ENCODE measurements around the gene NEK1. TPM values are rescaled to one million over a fixed set of nuclear protein-coding genes. Genes with fewer than 3 reads are reported as not detected.
A peak's percentile ranks its signal among the peaks of the same experiment; 100 is the strongest.

NEK1 gene
- polyA plus RNA-seq, 1 donor from 2014 or later: 8.2 TPM

DNA sequence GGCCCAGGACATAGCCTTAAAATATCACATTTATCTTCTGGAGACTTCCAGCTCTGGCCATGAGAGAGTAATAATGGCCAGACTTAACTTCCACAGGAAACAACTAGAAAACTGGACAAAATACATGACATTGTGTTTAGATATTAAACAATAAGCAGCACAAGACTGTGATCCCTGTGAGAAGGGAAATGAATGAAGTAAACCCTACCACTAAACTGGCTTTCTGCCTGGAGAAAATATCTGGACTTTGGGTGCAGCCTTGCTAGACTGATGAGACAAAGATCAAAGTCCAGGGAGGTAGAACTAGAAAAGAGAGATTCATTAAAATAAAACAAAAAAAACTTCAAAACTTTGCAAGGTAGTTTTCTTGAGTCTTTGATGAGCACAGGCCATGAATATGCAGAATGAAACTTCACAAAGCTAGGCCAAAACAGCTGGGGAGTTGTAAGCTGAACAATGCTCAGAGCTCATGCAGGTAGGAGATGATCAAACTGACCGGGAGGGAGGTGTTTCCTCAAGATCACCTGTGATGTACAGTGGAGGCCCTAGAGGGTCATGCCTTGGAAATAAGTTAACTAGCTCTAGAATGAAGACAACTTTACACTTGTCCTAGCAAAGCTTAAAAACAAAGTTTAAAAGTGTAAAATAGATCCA, 194.6 kb downstream of the NEK1 start:
- H3K4me3 Mint-ChIP-seq: no peak overlapping the region
- peaks cover 0 to 2% (median 0%) of the 10 kb centered on the region in 3 donors for H3K4me1 Mint-ChIP-seq
- H3K27me3 Mint-ChIP-seq: no peaks in the 10 kb centered on the region
- H3K9me3 Mint-ChIP-seq: no peaks in the 10 kb centered on the region
- peaks cover 21% of the 10 kb centered on the region for H3K36me3 Mint-ChIP-seq
- H3K27ac Mint-ChIP-seq: no peak overlapping the region

DNA sequence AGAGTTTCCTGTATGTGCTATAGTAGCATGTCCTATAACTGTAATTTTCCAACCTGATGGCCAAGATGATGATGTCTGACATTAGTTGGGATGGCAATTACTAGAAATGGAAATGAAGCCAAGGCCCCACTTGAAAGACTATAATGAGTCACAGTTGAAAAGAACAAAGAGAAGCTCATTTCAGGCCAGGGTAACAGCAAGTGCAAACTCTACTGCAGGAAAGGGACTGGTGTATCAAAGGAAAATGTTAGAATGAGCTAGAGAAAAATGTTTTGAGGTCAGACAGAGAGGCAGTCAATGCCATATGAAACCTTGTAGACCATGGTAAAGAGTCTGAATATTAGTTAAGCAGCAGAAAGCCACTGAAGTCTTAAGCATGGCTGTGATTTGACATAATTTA, 195.4 kb downstream of the NEK1 start:
- H3K9me3 Mint-ChIP-seq: no peaks in the 10 kb centered on the region
- peak overlapping the region in 1 of 3 donors; percentile 52 for H3K27ac Mint-ChIP-seq
- H3K27me3 Mint-ChIP-seq: no peaks in the 10 kb centered on the region
- H3K4me1 Mint-ChIP-seq: peaks cover 0 to 2% (median 0%) of the 10 kb centered on the region in 3 donors
- H3K4me3 Mint-ChIP-seq: no peak overlapping the region
- H3K36me3 Mint-ChIP-seq: peaks cover 17% of the 10 kb centered on the region

DNA sequence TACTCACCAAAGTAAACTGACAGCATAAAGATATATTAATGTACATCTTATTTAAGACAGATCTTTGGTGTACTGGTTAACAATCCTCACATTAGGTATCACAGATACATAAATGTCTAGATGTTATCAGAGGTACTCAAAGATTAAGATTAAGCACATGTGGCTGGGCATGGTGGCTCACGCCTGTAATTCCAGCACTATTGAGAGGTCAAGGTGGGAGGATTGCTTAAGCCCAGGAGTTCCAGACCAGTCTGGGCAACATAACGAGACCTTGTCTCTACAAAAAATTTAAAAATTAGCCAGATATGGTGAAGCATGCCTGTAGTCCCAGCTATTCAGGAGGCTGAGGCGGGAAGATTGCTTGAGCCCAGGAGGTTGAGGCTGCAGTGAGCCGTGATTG, 195.9 kb downstream of the NEK1 start:
- Mint-ChIP-seq H3K4me3 (no peak overlapping the region), H3K27ac (no peak overlapping the region), H3K27me3 (no peaks in the 10 kb centered on the region), H3K4me1 (peaks cover 0 to 2% (median 0%) of the 10 kb centered on the region in 3 donors), H3K9me3 (no peaks in the 10 kb centered on the region), H3K36me3 (peaks cover 14% of the 10 kb centered on the region)

DNA sequence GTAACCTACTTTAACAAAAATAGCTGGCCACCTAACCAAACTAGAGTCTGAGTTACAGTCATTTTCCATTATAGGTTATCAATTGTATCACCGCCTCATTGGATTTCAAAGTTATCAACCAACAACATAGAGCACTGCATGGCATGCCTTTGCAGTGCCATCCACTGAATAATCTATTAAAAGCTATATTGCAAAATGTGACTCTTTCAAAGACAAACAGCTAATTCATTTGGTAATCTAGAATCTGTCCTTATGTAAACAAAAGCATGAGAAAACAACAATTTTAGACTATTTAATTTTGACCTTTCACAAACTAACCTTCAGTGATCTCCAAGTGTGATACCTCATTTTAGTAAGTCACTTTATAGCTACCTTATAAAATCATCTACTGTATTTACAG, 197.5 kb downstream of the NEK1 start:
- Mint-ChIP-seq H3K4me3 (no peak overlapping the region), H3K36me3 (peaks cover 8% of the 10 kb centered on the region), H3K9me3 (no peaks in the 10 kb centered on the region), H3K27me3 (no peaks in the 10 kb centered on the region), H3K4me1 (peaks cover 4 to 7% (median 7%) of the 10 kb centered on the region in 3 donors), H3K27ac (no peak overlapping the region)

DNA sequence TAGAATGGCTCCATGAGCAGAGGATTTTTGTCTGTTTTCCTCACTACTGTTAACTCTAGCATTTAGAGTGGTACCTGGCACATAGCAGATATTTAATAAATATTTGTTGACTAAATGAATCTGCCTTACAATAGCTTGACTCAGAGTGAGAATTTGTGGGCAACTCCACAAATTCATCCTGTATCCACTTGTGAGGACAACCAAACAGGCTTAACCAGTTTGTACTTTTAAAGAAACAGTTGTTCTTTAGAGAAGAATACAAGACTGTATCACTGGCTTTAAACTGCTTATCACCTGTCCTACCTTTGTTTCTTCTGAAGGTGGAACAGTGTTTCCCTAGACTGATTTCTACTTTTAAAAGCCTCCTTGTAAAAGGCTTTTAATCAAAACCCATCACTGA, 200.3 kb downstream of the NEK1 start:
- Mint-ChIP-seq H3K27me3 (no peaks in the 10 kb centered on the region), H3K9me3 (no peaks in the 10 kb centered on the region), H3K36me3 (peaks cover 10% of the 10 kb centered on the region), H3K4me1 (peaks cover 4 to 7% (median 7%) of the 10 kb centered on the region in 3 donors), H3K27ac (peak overlapping the region in 1 of 3 donors; percentile 10), H3K4me3 (no peak overlapping the region)

DNA sequence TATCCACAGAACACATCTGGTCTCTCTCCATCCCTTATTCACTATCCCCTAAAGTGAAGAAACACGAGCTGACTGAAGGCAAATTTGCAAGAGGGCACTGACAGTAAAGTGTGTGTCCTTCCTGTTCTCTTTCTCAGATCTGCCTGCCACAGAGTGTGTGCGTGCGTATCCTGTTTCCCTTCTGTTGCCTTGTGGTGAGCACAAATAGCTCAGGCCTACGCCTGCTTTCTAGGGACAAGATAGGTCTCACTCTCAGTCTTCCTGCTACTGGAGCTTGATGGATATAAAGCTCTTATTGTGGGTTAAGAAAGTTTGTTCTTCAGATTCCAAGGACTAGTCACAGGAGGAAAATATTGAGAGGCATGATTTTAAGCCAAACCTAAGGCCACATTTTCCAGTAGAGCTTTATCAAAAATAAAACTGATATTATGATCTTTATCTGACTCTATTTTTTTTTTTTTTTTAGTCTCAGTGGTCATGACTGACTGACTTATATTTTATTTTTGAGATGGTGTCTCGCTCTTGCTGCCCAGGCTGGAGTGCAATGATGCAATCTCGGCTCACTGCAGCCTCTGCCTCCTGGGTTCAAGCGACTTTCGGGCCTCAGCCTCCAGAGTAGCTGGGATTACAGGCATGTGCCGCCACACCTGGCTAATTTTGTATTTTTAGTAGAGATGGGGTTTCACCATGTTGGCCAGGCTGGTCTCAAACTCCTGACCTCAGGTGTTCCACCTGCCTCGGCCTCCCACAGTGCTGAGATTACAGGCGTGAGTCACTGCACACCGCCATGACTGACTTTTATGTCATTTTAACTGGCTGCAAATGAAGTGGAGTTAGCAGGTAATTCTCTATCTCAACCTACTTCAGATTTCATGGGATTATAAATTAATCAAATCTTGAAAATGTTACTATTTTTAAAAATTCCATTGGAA, 201.3 kb downstream of the NEK1 start:
- Mint-ChIP-seq H3K36me3 (peaks cover 8% of the 10 kb centered on the region), H3K27ac (no peak overlapping the region), H3K4me1 (peaks cover 4 to 7% (median 7%) of the 10 kb centered on the region in 3 donors), H3K9me3 (no peaks in the 10 kb centered on the region), H3K4me3 (no peak overlapping the region), H3K27me3 (no peaks in the 10 kb centered on the region)

DNA sequence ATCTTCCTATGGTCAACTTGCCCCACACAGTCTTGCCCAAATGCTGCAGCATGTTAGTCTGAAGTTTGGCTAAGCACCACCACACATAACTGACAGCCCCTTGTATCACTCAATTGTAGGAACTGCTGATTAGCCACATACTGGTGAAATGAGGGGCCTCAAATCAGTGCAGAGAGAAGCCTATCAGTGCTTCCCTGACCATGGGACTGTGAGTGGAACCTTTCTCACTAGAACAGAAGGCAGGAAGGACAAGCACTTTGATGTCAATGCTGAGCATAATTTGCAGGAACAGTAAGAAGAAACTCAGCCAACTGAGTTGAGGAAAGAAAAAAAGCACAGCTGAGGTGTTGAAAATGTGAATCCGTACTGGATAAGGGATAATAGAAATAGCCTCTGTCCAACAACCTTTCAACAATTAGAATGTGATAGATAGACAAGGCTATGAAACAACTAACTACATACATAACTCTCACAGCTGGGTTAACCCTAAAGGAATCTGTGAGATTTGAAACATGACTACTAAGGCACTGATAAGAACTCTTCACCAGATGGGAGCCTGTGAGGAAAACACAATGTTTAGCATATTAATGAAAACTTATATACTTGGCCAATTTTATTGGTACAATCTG, 205.1 kb downstream of the NEK1 start:
- peaks cover 6% of the 10 kb centered on the region for H3K36me3 Mint-ChIP-seq
- peaks cover 4 to 7% (median 7%) of the 10 kb centered on the region in 3 donors for H3K4me1 Mint-ChIP-seq
- H3K9me3 Mint-ChIP-seq: no peaks in the 10 kb centered on the region
- H3K4me3 Mint-ChIP-seq: no peak overlapping the region
- no peak overlapping the region for H3K27ac Mint-ChIP-seq
- no peaks in the 10 kb centered on the region for H3K27me3 Mint-ChIP-seq

DNA sequence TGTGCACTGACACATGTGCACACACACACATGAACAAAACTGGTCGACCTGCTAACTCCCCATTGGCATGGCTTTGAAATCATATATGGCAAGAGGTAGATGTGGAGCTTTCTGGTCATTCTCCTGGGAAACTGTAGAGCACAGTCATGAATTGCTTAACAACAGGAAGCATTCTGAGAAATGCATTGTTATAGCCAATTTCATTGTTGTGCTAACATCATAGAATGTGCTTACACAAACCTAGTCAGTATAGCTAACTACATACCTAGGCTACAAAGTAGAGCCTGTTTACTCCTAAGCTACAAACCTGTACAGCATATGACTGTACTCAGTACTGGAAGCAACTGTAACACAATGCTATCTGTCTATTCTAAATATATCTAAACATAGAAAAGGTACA, 207.4 kb downstream of the NEK1 start:
- Mint-ChIP-seq H3K27me3 (no peaks in the 10 kb centered on the region), H3K4me3 (no peak overlapping the region), H3K9me3 (no peaks in the 10 kb centered on the region), H3K27ac (no peak overlapping the region), H3K4me1 (peaks cover 0 to 2% (median 0%) of the 10 kb centered on the region in 3 donors), H3K36me3 (peaks cover 11% of the 10 kb centered on the region)

DNA sequence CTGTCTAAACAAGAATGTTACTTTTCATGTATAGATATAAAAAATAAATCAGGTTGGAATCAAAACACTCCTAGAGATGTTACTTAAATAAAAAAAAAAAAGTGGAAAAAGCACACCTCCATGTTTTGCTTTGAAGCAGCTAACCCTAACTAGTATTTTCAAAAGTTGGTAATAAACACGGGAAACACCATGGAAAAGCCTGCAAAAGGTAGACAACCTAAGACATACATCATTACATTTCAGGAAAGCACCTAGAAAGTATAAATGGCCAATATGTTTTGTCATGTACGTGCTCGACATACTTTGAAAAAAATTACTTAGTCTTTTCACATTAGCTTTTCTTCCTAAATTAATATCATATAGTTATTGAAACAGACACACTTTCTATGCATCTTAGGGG, 211.6 kb downstream of the NEK1 start:
- peaks cover 6% of the 10 kb centered on the region for H3K36me3 Mint-ChIP-seq
- no peak overlapping the region for H3K4me3 Mint-ChIP-seq
- peaks cover 0 to 2% (median 0%) of the 10 kb centered on the region in 3 donors for H3K4me1 Mint-ChIP-seq
- H3K9me3 Mint-ChIP-seq: no peaks in the 10 kb centered on the region
- H3K27me3 Mint-ChIP-seq: no peaks in the 10 kb centered on the region
- H3K27ac Mint-ChIP-seq: no peak overlapping the region

DNA sequence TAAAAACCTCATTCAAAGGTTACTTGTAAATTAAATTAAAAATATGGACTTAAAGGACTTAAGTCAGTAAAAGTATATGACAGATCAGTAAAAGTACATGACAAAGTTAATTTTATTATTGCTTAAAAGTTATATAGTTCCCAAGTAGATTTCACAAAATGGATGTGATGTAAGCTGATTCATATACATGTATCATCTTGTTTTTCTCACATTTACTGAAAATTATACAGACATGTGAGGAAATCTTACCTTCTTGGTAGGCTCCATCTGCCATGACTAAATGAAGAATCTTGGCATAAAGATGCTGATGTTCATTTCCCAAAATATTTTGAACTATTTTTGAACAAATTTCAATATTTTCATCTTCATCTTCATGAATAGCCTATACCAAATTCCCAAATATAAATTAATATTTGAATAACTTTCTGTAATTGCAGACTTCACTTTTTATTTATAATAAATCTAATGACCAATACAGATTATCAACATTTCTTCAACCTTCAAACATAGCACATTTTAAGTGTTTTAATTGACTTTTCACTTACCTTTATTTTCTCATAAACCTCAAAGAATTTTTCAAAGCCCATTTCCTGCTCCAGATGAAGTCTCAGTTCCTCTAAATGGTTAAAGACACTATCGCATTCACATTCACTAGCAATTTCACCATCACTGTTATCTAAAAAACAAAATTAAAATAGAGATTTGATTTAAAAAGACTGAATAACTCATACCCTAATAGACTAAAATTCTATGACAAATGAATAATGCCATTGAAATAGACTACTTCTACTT, 212.2 kb downstream of the NEK1 start:
- Mint-ChIP-seq H3K36me3 (peaks cover 8% of the 10 kb centered on the region), H3K4me1 (peaks cover 0 to 2% (median 0%) of the 10 kb centered on the region in 3 donors), H3K9me3 (no peaks in the 10 kb centered on the region), H3K27me3 (no peaks in the 10 kb centered on the region), H3K4me3 (no peak overlapping the region), H3K27ac (no peak overlapping the region)

DNA sequence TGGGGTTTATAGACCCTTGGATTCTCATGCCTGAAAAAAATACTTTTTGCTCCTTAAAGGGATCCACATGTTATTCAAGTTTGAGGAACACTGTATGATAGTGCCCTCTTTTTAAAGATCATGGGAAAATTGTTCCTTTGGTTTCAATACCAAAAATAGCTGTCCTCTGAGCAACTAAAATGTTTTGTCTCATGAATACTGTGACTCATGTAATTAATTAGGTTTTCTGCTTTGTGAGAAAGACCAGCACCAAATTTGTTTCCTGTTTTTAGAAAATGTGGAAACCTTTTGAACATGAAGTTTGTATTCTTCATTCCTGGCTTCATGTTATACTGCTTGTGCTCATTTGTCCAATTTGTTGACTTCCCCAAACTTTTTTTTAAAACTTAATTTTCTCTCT, 214.1 kb downstream of the NEK1 start:
- Mint-ChIP-seq H3K27me3 (no peaks in the 10 kb centered on the region), H3K4me3 (no peak overlapping the region), H3K27ac (no peak overlapping the region), H3K9me3 (no peaks in the 10 kb centered on the region), H3K36me3 (peaks cover 9% of the 10 kb centered on the region), H3K4me1 (peaks cover 0 to 2% (median 0%) of the 10 kb centered on the region in 3 donors)

DNA sequence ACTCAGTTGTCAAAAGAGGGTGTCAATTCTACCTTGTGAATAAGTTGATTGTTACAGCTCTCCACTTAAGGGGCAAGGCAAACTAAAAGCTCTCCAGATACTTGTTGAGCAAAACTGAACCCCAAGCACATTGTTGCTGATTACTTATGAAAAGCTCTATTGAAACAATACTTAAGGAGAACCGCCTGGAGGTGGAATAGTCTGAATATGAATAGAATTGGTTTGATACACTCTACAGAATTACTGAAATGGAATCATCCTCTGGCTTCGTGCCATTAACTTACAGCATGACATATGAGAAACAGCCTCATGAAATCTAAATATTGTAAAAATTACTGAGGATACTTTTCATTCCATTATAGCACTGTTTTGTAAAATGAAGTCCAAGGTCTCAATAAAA, 214.6 kb downstream of the NEK1 start:
- Mint-ChIP-seq H3K4me3 (no peak overlapping the region), H3K27ac (no peak overlapping the region), H3K27me3 (no peaks in the 10 kb centered on the region), H3K36me3 (peaks cover 9% of the 10 kb centered on the region), H3K4me1 (peaks cover 0 to 2% (median 0%) of the 10 kb centered on the region in 3 donors), H3K9me3 (no peaks in the 10 kb centered on the region)

DNA sequence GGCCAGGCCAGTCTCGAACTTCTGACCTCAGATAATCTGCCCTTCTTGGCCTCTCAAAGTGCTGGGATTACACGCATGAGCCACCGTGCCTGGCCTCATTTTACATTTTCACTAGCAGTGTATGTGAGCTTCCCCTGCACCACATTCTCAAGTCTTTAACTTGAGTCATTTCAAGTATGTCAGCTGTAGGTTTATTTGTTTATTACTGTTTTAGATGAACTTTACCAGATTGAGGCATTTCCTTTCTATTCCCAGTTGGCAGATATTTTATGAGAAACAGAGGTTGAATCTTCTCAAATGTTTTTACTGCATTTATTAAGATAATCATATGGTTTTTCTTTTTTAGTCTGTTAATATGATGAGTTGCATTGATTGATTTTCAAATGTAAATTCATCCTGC, 227.0 kb downstream of the NEK1 start:
- no peaks in the 10 kb centered on the region for H3K36me3 Mint-ChIP-seq
- H3K27ac Mint-ChIP-seq: no peak overlapping the region
- peaks cover 3 to 8% (median 4%) of the 10 kb centered on the region in 3 donors for H3K4me1 Mint-ChIP-seq

DNA sequence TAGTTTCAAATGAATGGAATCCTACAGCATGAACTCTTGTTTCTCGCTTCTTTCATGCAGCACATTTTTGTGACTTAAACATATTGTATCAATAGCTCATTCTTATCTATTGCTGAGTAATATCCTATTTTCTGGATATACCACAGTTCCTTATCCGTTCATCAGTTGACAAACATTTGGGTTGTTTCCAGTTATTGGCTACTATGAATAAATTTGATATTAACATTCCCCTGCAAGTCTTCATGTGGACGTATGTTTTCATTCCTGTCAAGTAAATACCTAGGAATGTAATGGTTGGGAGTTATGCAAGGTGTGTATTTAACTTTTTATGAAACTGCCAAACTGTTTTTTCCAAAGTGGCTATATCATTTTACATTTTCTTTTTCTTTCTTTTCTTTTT, 227.6 kb downstream of the NEK1 start:
- H3K9me3 Mint-ChIP-seq: peaks cover 0 to 10% (median 8%) of the 10 kb centered on the region in 3 donors
- H3K27ac Mint-ChIP-seq: no peak overlapping the region
- no peaks in the 10 kb centered on the region for H3K36me3 Mint-ChIP-seq
- no peak overlapping the region for H3K4me3 Mint-ChIP-seq
- H3K4me1 Mint-ChIP-seq: peaks cover 3 to 8% (median 4%) of the 10 kb centered on the region in 3 donors
- H3K27me3 Mint-ChIP-seq: no peaks in the 10 kb centered on the region

More for the DNA sequence above, 227.0 kb downstream of the NEK1 start:
- peaks cover 0 to 9% (median 6%) of the 10 kb centered on the region in 3 donors for H3K9me3 Mint-ChIP-seq
- H3K4me3 Mint-ChIP-seq: no peak overlapping the region
- H3K27me3 Mint-ChIP-seq: peaks cover 1% of the 10 kb centered on the region
